Fibroblast of the aortic adventitia (primary cell): Measurements from ENCODE around the gene THOC6. TPM values are rescaled to one million over a fixed set of nuclear protein-coding genes. Genes with fewer than 3 reads are reported as not detected.

ENCODE experiments used
- DNase-seq: peaks from one replicate; pipeline ENCODE4 v3.0.0-alpha.2; 2010; ENCODE audit warnings: low read depth
- H3K4me3 ChIP-seq: 2 replicates; pipeline ENCODE4 v1.5.1; 2011; ENCODE audit warnings: low read depth, mild to moderate bottlenecking, control low read depth, low read length, moderate library complexity
- total RNA-seq: library from RNA; depleted of rRNA; stranded (reverse); fragments of >200 nt; gene quantifications from 2 replicates; pipeline ENCODE4 v1.2.3, GENCODE V29; 2012; ENCODE audit warnings: low replicate concordance
- TF ChIP-seq, protein P1 (sequence below): IDR thresholded peaks from 2 replicates; pipeline ENCODE4 v1.5.1; 2011; ENCODE audit warnings: mild to moderate bottlenecking, low read length, control low read depth, inconsistent platforms; ENCODE audit not compliant: insufficient read depth

THOC6 gene
- 16.3 and 30.2 TPM in 2 replicates for total RNA-seq

- TF ChIP-seq, protein P1, sequence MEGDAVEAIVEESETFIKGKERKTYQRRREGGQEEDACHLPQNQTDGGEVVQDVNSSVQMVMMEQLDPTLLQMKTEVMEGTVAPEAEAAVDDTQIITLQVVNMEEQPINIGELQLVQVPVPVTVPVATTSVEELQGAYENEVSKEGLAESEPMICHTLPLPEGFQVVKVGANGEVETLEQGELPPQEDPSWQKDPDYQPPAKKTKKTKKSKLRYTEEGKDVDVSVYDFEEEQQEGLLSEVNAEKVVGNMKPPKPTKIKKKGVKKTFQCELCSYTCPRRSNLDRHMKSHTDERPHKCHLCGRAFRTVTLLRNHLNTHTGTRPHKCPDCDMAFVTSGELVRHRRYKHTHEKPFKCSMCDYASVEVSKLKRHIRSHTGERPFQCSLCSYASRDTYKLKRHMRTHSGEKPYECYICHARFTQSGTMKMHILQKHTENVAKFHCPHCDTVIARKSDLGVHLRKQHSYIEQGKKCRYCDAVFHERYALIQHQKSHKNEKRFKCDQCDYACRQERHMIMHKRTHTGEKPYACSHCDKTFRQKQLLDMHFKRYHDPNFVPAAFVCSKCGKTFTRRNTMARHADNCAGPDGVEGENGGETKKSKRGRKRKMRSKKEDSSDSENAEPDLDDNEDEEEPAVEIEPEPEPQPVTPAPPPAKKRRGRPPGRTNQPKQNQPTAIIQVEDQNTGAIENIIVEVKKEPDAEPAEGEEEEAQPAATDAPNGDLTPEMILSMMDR: no peak
Observed at GRCh38 chr16:3023669-3024478, at the start of gene THOC6, which contains the start of gene HCFC1R1. Gene THOC6 (plus strand): TSS chr16:3024035. CDS start chr16:3024327, 292 bp downstream. Gene HCFC1R1 (minus strand): TSS chr16:3023942. CDS start chr16:3023941, 1 bp downstream.

DNA sequence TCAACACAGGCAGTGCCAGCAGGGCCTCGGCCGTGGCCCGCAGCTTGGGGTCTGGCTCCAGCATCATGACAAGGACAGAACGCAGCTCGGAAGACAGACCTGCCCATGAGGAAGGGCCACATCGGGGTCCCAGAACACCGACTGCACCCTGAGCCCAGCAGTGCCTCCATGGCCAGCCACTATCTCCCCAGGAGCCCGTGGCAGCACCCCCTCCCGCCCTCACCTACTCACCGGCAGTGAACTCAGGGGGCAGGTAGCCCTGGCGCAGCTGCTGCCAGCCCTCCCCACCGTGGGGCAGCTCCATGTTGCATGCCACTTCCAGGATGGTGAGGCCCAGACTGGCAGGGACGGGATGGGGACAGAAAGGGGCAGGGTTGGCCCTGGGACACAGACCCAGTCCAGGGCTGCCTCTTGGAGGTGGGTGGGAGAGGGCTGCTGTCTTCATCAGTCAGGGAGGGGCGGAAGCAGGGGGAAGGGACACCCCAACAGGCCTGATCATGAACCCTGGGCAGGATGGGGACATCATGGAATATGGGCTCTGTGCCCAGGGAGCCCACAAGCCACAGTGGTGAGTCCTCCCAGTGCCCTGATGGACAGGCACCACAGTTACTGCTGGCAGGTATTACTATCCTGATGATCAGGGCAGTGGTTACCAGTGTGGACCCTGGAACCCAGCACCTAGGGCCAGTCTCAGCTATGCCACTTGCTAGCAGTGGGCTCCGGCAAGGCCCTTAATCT is 49.3 kb upstream of the THOC6 start:
- H3K4me3 ChIP-seq: no peak overlapping the region
- no peak for DNase-seq
- TF ChIP-seq, protein P1: no peak

More at GRCh38 chr16:3023669-3024478, at the start of gene THOC6, which contains the start of gene HCFC1R1:
- peak; percentile 97 for DNase-seq
- peak within 1 kb of the TSS; percentile 82 for H3K4me3 ChIP-seq

DNA sequence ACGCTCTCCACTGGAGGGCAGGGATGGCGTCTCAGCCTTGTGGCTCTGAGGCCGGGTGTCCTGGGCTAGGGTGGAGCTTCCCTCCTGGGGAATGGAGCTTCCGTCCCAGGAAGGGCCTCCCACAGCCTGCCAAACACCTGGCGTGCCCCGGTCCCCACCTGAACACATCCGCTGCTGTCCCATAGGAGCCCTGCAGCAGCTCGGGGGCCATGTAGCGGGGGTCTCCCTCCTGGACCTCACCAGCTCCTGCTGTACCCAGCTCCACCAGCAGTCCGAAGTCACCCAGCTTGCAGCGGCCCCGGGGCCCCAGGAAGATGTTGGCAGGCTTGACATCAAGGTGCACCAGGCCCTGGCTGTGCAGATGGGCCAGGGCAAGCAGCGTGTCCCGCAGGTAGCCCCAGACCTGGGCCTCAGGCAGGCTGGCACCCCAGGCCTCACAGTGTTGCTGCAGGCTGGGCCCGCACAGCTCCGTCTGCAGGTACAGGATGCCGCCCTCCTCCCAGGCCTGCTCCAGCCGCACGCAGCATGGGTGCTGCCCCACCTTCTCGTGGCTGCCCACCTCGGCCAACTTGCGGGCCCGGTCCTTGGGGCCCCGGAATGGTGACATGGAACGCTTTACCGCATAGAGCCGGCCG is 48.6 kb upstream of the THOC6 start:
- no peak for DNase-seq
- no peak overlapping the region for H3K4me3 ChIP-seq
- TF ChIP-seq, protein P1: no peak

DNA sequence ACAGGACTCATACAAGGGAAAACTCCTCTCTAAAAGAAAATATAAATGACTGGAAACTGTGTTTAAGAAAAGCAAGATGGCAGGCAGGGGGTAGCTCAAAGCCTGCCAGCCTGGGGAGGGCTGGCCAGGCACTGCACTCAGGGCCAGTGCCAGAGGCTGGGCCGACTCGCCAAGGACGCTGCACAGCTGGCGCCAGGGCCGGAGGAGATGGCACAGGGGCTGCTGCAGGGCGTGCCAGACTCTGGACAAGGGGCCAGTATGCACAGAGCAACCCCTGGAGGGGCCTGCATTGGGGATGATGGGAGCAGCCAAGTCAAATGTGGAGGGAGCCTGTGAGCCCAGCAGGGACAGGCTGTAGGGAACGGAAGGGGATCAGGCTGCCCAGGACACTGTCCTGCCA is 47.6 kb upstream of the THOC6 start:
- TF ChIP-seq, protein P1: no peak
- no peak for DNase-seq
- H3K4me3 ChIP-seq: no peak overlapping the region

- no peak for DNase-seq
- TF ChIP-seq, protein P1: no peak
- no peak overlapping the region for H3K4me3 ChIP-seq
Observed at GRCh38 chr16:2976673-2977072, 47.2 kb upstream of the THOC6 start.

GRCh38 chr16:2977440-2977839 is 46.4 kb upstream of the THOC6 start:
- TF ChIP-seq, protein P1: no peak
- DNase-seq: no peak
- no peak overlapping the region for H3K4me3 ChIP-seq
